GM21526 (cell line): ENCODE results near the gene MCL1.

Source experiments
- ATAC-seq: cut with Tn5 transposase; IDR thresholded peaks from one replicate; pipeline ENCODE4 v1.9.1; 2021; ENCODE audit warnings: moderate library complexity; ENCODE audit not compliant: unreplicated experiment, low FRiP score

The MCL1 gene

DNA sequence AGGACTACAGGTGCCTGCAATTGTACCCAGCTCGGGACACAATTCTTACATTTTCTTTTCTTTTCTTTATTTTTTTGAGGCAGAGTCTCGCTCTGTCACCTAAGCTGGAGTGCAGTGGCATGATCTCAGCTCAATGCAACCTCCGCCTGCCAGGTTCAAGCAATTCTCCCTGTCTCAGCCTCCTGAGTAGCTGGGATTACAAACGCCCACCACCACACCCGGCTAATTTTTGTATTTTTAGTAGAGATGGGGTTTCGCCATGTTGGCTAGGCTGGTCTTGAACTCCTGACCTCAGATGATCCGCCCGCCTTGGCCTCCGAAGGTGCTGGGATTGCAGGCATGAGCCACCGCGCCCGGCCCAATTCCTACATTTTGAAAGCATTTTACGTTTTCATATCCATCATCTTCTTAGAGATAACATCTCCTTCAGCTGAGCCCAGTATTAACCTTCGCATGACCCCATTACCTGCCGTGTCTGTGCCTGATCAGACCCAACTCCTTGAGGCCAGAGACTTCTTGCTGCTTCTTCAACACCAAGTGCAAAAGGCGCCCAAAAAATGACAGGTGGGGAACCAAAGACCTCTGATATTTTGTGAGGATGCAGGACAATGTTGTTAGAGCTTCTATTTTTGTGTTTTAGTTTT, 33.0 kb downstream of the MCL1 start:
- ATAC-seq = no peak

DNA sequence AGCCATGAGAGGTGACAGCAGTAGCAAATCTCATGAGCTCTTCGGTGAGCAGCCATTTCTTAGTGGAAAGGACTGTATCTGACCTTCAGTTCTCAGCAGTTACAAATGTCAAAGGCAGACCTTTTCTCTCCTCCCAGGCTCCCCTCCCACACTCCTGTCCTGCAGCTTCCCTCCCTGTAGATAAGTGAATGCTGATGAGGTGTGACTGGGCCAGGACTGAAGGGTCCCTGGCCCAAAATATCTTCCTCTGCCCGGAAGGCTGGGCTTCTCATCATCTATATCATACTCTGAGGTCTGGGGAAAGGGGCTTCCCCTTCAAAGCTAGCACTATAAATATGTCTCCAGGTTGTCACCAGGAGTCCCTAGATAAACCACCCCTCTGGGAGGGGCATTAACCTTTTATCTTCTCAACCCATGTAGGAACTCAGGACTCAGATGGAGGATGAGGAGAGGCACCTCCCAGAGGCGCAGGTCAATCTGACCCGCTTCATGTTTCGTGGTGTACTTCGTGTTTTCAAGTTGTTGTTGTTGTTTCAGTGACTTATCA, 33.9 kb downstream of the MCL1 start:
- ATAC-seq = no peak

GRCh38 chr1:150544204-150544603, 35.2 kb downstream of the MCL1 start:
- no peak for ATAC-seq

- ATAC-seq = no peak
Observed at GRCh38 chr1:150543500-150544143, 35.8 kb downstream of the MCL1 start.

- no peak for ATAC-seq
Observed at GRCh38 chr1:150537732-150538684, 41.4 kb downstream of the MCL1 start.

GRCh38 chr1:150536836-150537731, 42.3 kb downstream of the MCL1 start:
- ATAC-seq = no peak

DNA sequence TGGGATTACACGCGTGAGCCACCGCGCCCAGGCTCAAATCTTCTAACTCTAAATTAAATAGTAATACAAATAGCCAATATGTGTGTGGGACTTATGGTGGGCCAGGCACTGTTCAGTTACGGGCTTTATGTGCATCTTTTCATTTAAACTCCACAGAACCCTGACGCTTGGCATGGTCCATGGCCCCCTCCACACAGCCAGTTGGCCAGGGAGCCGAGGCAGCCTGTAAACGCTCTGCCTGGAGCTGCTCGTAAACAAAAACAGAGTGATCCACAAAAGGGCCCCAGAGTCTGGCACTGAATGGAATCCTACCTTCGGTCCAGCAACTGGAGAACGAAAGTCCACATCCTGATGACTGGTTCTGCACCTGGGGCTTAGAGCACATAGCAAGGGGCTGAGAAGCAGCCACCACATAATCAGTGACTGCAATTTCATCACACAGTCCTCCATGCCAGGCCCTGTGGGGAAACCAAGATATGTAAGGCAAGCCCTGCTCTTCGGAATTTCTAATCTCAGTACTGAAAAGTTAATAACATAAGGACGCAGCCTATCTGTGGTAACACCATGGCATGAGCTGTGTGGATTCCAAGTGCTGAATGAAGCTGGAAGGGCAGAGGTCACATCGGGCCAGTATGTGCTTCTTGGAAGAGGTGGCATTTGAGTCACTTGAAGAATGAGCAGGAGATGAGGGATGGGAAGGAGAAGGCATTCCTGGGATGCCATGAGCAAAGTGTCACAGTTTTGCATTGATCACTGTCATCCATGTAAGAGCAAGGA, 43.7 kb downstream of the MCL1 start:
- ATAC-seq = no peak

GRCh38 chr1:150534002-150534401, 45.4 kb downstream of the MCL1 start:
- no peak for ATAC-seq

DNA sequence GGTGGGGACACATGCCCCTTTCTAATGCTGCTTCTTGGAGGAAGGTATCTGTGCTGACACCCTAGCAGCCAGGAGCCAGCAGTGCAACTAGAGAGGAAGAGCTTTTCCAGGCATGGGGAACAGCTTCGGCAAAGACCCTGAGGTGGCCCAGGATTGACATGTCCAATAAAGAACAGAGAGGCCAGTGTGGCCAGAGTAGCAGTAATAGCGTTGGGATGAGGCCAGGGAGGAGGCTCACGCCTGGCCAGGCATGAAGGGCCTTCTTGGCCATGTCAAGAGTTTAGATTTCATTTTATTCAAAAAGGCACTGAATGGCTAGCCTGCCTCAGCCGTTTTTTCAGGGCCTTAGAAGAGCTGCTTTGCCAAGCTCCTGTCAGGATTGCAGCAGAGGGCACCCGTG, 46.5 kb downstream of the MCL1 start:
- ATAC-seq = no peak

DNA sequence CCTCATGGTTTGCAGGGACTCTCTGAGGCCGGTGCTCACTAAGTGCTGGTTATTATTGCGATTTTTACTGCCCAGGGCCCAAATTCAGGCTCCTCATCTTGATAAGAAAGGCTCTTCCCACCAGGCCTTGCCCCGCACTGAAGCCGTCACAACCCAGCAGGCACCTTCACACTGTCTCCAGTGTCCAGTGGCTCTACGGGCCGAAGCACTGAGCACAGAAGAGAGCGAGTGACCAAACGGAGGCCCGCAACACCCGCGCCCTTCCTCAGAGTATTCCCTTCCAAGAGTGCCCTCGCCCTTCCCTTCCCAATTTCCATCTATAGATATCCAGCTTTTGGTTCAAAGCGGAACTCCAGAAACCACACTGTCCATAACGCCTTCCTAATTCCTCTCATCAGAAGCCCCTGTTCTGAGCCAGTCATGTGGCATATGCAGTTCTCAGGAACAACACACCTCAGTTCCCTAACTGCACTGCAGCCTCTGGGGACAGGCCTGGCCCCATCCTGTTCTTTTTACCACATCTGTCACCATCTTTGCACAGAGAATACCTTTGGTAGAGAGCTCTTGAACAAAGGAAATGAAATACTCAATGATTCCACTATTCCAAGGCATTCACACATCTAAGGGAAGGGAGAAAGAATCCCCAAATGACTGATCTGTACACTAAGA, 48.8 kb downstream of the MCL1 start:
- ATAC-seq = no peak

GRCh38 chr1:150529017-150529416, 50.4 kb downstream of the MCL1 start:
- ATAC-seq = no peak

DNA sequence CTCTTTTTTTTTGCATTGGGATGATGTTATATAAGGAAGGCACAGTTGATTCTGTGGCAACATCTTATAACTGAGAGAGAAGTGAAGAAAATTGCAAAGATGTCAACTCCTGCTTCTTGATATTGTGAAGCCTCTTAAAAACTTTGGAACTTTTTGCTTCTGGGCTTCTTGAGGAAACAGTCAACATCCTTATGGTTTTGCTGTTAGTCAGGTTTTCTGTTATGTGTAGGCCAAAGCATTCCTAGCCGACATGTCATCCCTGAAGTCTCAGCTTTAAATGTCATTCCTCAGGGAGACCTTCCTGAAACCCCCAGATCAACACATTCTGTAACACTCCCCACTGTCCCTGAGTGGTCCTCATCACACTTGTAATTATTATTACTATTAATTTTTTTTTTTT, 51.2 kb downstream of the MCL1 start:
- no peak for ATAC-seq

GRCh38 chr1:150525348-150525747, 54.1 kb downstream of the MCL1 start:
- no peak for ATAC-seq
